Vein endothelial cell (primary cell): ENCODE results near the gene STK40. TPM values are rescaled to one million over a fixed set of nuclear protein-coding genes. Genes with fewer than 3 reads are reported as not detected.

Experiments
- small RNA-seq: library from RNA; depleted of rRNA; stranded (forward); fragments of <200 nt; gene quantifications from one replicate; pipeline ENCODE3, GENCODE V24; 2012
- total RNA-seq: library from RNA; depleted of rRNA; stranded (reverse); fragments of >200 nt; gene quantifications from 2 replicates; pipeline ENCODE4 v1.2.3, GENCODE V29; 2012

The STK40 gene
- total RNA-seq: 21.2 and 25.2 TPM in 2 replicates

GRCh38 chr1:36385410-36386264 lies at the start of gene STK40:
Gene STK40, minus strand, starts transcription at chr1:36385924. Its CDS starts 24,592 bp downstream, at chr1:36361332.

GRCh38 chr1:36397378-36398230 lies 11.9 kb upstream of the STK40 start, which contains the start of gene LSM10:
Gene LSM10, minus strand, starts transcription at chr1:36397908. Its CDS starts 3,779 bp downstream, at chr1:36394129.

GRCh38 chr1:36323636-36324352 lies 61.9 kb downstream of the STK40 start, which contains the start of gene EVA1B:
Gene EVA1B, minus strand, starts transcription at chr1:36323645. Its CDS starts 608 bp downstream, at chr1:36323037.

GRCh38 chr1:36306210-36306901 lies 79.4 kb downstream of the STK40 start, which contains the start of gene SH3D21:
Gene SH3D21, plus strand, starts transcription at chr1:36306368. Its CDS starts 53 bp downstream, at chr1:36306421.

Small RNA genes lying within 50 kb of the gene (small RNA-seq; reads per million reads assigned to genes)
- gene RNU4-27P: not detected
- 0.74 reads per million, percentile 47 among the genes with 10 or more reads in this experiment for gene SNORA63C

Other genes with a start within 250 kb of the STK40 start
- gene TRAPPC3, start 236.4 kb downstream of the STK40 start, total RNA-seq: 96.0 and 99.6 TPM in 2 replicates
- gene MAP7D1, start 229.8 kb downstream of the STK40 start, total RNA-seq: 188 and 205 TPM in 2 replicates
- 170 and 183 TPM in 2 replicates for gene THRAP3, start 161.5 kb downstream of the STK40 start, total RNA-seq
- 2.2 and 3.3 TPM in 2 replicates for gene SH3D21, start 79.6 kb downstream of the STK40 start, total RNA-seq
- 101 and 165 TPM in 2 replicates for gene EVA1B, start 62.3 kb downstream of the STK40 start, total RNA-seq
- 6.4 and 8.8 TPM in 2 replicates for gene LSM10, start 12.0 kb upstream of the STK40 start, total RNA-seq
- gene OSCP1, start 64.5 kb upstream of the STK40 start, total RNA-seq: 4.1 and 6.9 TPM in 2 replicates
- 80.6 and 86.2 TPM in 2 replicates for gene MRPS15, start 78.5 kb upstream of the STK40 start, total RNA-seq
- gene CSF3R, start 97.0 kb upstream of the STK40 start, total RNA-seq: not detected in 2 replicates